B cell (primary cell): ENCODE measurements around the gene CREB3L1. TPM values are rescaled to one million over a fixed set of nuclear protein-coding genes. Genes with fewer than 3 reads are reported as not detected.

ENCODE experiments used
- ATAC-seq: fragments of 200-7000 bp; cut with Tn5 transposase; one replicate; pipeline ENCODE4 v1.10.0; 2021; ENCODE audit warnings: low read depth, mild to moderate bottlenecking, moderate number of reproducible peaks, moderate library complexity
- CTCF ChIA-PET: fragments of 350-600 bp; sonication (Branson Sonifier 250); formaldehyde crosslinking; loops from one replicate; lab custom pipeline; 2021; ENCODE audit warnings: antibody characterized with exemption, inconsistent platforms; lab: Charles Lee
- POLR2A ChIA-PET: fragments of 350-600 bp; sonication (Branson Sonifier 250); formaldehyde crosslinking; loops from one replicate; lab custom pipeline; 2021; ENCODE audit warnings: antibody characterized with exemption; lab: Charles Lee
- DNase-seq: peaks from one replicate; pipeline ENCODE4 v3.0.0; 2013
- H2AFZ ChIP-seq: 2 replicates; pipeline ENCODE4 v1.6.1; 2012; ENCODE audit warnings: mild to moderate bottlenecking, low read depth, low read length; ENCODE audit not compliant: insufficient read depth, poor library complexity, severe bottlenecking
- H3K27ac ChIP-seq, 2 donors: 1 replicate in 1 of 2; 2 replicates in 1 of 2; pipeline ENCODE4 v1.5.1; 2012 to 2013; ENCODE audit warnings: low read length in 2 of 2, mild to moderate bottlenecking in 2 of 2, moderate library complexity in 1 of 2
- H3K27me3 ChIP-seq, 4 experiments: fragments of 200-600 bp in 1 of 4; sonication (generic) in 1 of 4; replicated peaks in 1 of 4; 1 replicate in 2 of 4; 2 replicates in 2 of 4; pipeline versions ENCODE4 v1.6.1 to v1.7.0; 2013 to 2016; ENCODE audit warnings: low read length in 3 of 4, mild to moderate bottlenecking in 2 of 4, mixed read lengths in 1 of 4, moderate library complexity in 1 of 4; ENCODE audit not compliant: insufficient read depth in 4 of 4, control insufficient read depth in 3 of 4; ENCODE audit errors: control extremely low read depth in 1 of 4
- H3K36me3 ChIP-seq, 2 experiments: replicated peaks in 1 of 2; 1 replicate in 1 of 2; 2 replicates in 1 of 2; pipeline versions ENCODE4 v1.6.1 to v1.7.1; 2013; ENCODE audit warnings: low read length in 1 of 2; ENCODE audit not compliant: insufficient read depth in 2 of 2, control insufficient read depth in 1 of 2; ENCODE audit errors: control extremely low read depth in 1 of 2, extremely low read depth in 1 of 2
- H3K4me1 ChIP-seq, 2 donors: fragments of 200-600 bp in 1 of 2; sonication (generic) in 1 of 2; 1 replicate in 1 of 2; 2 replicates in 1 of 2; pipeline versions ENCODE4 v1.5.1 to v1.6.1; 2013 to 2017; ENCODE audit warnings: low read length in 2 of 2; ENCODE audit not compliant: control insufficient read depth in 2 of 2, insufficient read depth in 2 of 2
- H3K4me2 ChIP-seq: replicated peaks from 2 replicates; pipeline ENCODE3; 2012; ENCODE audit warnings: mild to moderate bottlenecking, low read depth, low read length; ENCODE audit not compliant: poor library complexity, severe bottlenecking
- H3K4me3 ChIP-seq, 5 experiments: fragments of 200-600 bp in 1 of 5; sonication (generic) in 1 of 5; 1 replicate in 3 of 5; 2 replicates in 2 of 5; pipeline versions ENCODE4 v1.5.1 to v1.7.0; 2011 to 2016; ENCODE audit warnings: low read length in 4 of 5, mild to moderate bottlenecking in 4 of 5, low read depth in 2 of 5, control low read depth in 1 of 5, moderate library complexity in 1 of 5; ENCODE audit not compliant: insufficient read depth in 1 of 5; ENCODE audit errors: control extremely low read depth in 1 of 5, extremely low read depth in 1 of 5
- H3K79me2 ChIP-seq: fragments of 200-600 bp; sonication (generic); one replicate; pipeline ENCODE4 v1.6.0; 2016; ENCODE audit warnings: low read length; ENCODE audit not compliant: control insufficient read depth, insufficient read depth
- H3K9ac ChIP-seq: fragments of 200-600 bp; sonication (generic); 2 replicates; pipeline ENCODE4 v1.6.1; 2017; ENCODE audit warnings: mild to moderate bottlenecking, low read length, moderate library complexity
- H3K9me3 ChIP-seq, 3 donors: one replicate each; pipeline versions ENCODE4 v1.6.1 to v1.7.1; 2013; ENCODE audit warnings: low read length in 2 of 3; ENCODE audit not compliant: control insufficient read depth in 2 of 3, insufficient read depth in 1 of 3; ENCODE audit errors: control extremely low read depth in 1 of 3
- H4K20me1 ChIP-seq: 2 replicates; pipeline ENCODE4 v1.6.0; 2012; ENCODE audit warnings: mild to moderate bottlenecking, low read length; ENCODE audit not compliant: insufficient read depth, control insufficient read depth, poor library complexity, severe bottlenecking
- H3K27ac Mint-ChIP-seq: one replicate; pipeline ENCODE4 v1.8.0; 2021; ENCODE audit warnings: mixed read lengths
- H3K27me3 Mint-ChIP-seq: one replicate; pipeline ENCODE4 v1.8.0; 2021; ENCODE audit warnings: mixed read lengths
- H3K4me1 Mint-ChIP-seq: one replicate; pipeline ENCODE4 v1.8.0; 2021; ENCODE audit warnings: mixed read lengths
- H3K4me3 Mint-ChIP-seq: one replicate; pipeline ENCODE4 v1.8.0; 2021; ENCODE audit warnings: mixed read lengths
- H3K9me3 Mint-ChIP-seq: one replicate; pipeline ENCODE4 v1.8.0; 2022; ENCODE audit warnings: mixed read lengths; ENCODE audit not compliant: insufficient read depth
- CTCF ChIP-seq: fragments of 200-600 bp; IDR thresholded peaks from one replicate; pipeline ENCODE4 v1.8.0; 2022; ENCODE audit warnings: antibody characterized with exemption, mild to moderate bottlenecking
- EZH2 ChIP-seq: IDR thresholded peaks from 2 replicates; pipeline ENCODE4 v1.6.1; 2012; ENCODE audit warnings: borderline replicate concordance, low read depth, mild to moderate bottlenecking, moderate library complexity, low read length; ENCODE audit not compliant: insufficient read depth, poor library complexity, severe bottlenecking
- WGBS: methylation state at CpG from one replicate; pipeline ENCODE4 v1.1.5; 2013; ENCODE audit warnings: missing lambda C conversion rate; ENCODE audit not compliant: insufficient coverage; 5-methylcytosine and 5-hydroxymethylcytosine counted together
- intact Hi-C: fragments of 100-400 bp; cut with micrococcal nuclease; formaldehyde crosslinking; loops from one replicate; pipeline ENCODE4 v1.10.0; 2022
- polyA plus RNA-seq: library from polyadenylated mRNA; depleted of rRNA; stranded (reverse); fragments of >200 nt; gene quantifications from 2 replicates; pipeline ENCODE4 v1.2.3, GENCODE V29; 2012
- total RNA-seq, 2 donors: library from RNA; stranded (reverse); fragments of 120-200 nt in 1 of 2; gene quantifications; 1 replicate in 1 of 2; 2 replicates in 1 of 2; pipeline versions ENCODE4 v1.2.3 to v1.2.4, GENCODE V29; 2013 to 2022

Gene CREB3L1
- total and polyA plus RNA-seq, 2 donors (not counting 1 experiment from before 2014, with no cell fraction given), result not detected

GRCh38 chr11:46306296-46306853 is 28.9 kb downstream of the CREB3L1 start:
- Histone ChIP-seq H3K9me3 (peaks cover 0 to 3% (median 0%) of the 10 kb centered on the region in 3 donors), H3K27ac (no peak overlapping the region), H2AFZ (no peak overlapping the region), H3K4me1 (peaks cover 0 to 16% of the 10 kb centered on the region in 2 donors), H3K27me3 (peaks cover 0 to 15% (median 1%) of the 10 kb centered on the region in 4 experiments), H3K9ac (no peak overlapping the region), H3K4me3 (no peak overlapping the region), H3K4me2 (no peak overlapping the region), H3K36me3 (no peaks in the 10 kb centered on the region), H3K79me2 (no peaks in the 10 kb centered on the region), H4K20me1 (no peaks in the 10 kb centered on the region)
- no peak for TF ChIP-seq CTCF
- no peak for TF ChIP-seq EZH2
- ChIA-PET POLR2A (interaction anchor here (0.7 kb wide), 1 partner anchor 9 kb away, joined by 5 read pairs; no protein-coding TSS in a partner anchor), CTCF (interaction anchor here (1.2 to 3.4 kb wide), 2 partner anchors 10 to 67 kb away, joined by 3 to 29 read pairs; no protein-coding TSS in a partner anchor)
- Mint-ChIP-seq H3K4me3 (no peak overlapping the region), H3K27me3 (peaks cover 35% of the 10 kb centered on the region), H3K9me3 (no peaks in the 10 kb centered on the region), H3K4me1 (peaks cover 13% of the 10 kb centered on the region), H3K27ac (no peak overlapping the region)
- WGBS, result 94% methylated on average over 4 of the region's 5 CpGs
- no peak for ATAC-seq
- intact Hi-C loops, result no loop called here
- no peak for DNase-seq

- Histone ChIP-seq H4K20me1 (no peaks in the 10 kb centered on the region), H3K4me3 (no peak overlapping the region), H3K27ac (no peak overlapping the region), H3K36me3 (no peaks in the 10 kb centered on the region), H3K4me2 (no peak overlapping the region), H3K27me3 (peaks cover 0 to 15% (median 1%) of the 10 kb centered on the region in 4 experiments), H2AFZ (no peak overlapping the region), H3K9me3 (peaks cover 0 to 3% (median 0%) of the 10 kb centered on the region in 3 donors), H3K79me2 (no peaks in the 10 kb centered on the region), H3K4me1 (peaks cover 0 to 16% of the 10 kb centered on the region in 2 donors), H3K9ac (no peak overlapping the region)
- Mint-ChIP-seq H3K27ac (no peak overlapping the region), H3K4me1 (peaks cover 11% of the 10 kb centered on the region), H3K27me3 (peaks cover 40% of the 10 kb centered on the region), H3K9me3 (no peaks in the 10 kb centered on the region), H3K4me3 (no peak overlapping the region)
- ChIA-PET CTCF (interaction anchor here (1.0 to 3.4 kb wide), 3 partner anchors 9 to 68 kb away, joined by 3 to 29 read pairs (median 4); no protein-coding TSS in a partner anchor), POLR2A (no interaction called here)
- ATAC-seq (no peak), DNase-seq (no peak)
- no peak for TF ChIP-seq CTCF
- intact Hi-C loops, result no loop called here
- WGBS, result no CpG with 5 or more reads among the region's 3 CpGs
These were observed 29.9 kb downstream of the CREB3L1 start for GRCh38 chr11:46307369-46307768.
